MCF 10A (cell line): Measurements from ENCODE around the gene VAMP4. TPM values are rescaled to one million over a fixed set of nuclear protein-coding genes. Genes with fewer than 3 reads are reported as not detected.
A peak's percentile ranks its signal among the peaks of the same experiment; 100 is the strongest.

Experiments used
- Bru-seq: library from RNA; stranded (reverse); fragments of 400-500 nt; gene quantifications from one replicate; lab custom pipeline; 2021; lab: Mats Ljungman, UMichigan
- BruChase-seq, 2 experiments: library from RNA; stranded (reverse); fragments of 400-500 nt; gene quantifications; one replicate each; lab custom pipeline; 2021; lab: Mats Ljungman, UMichigan
- BruUV-seq: library from RNA; stranded (reverse); fragments of 400-500 nt; replicated peaks from 2 replicates; lab custom pipeline; 2021; lab: Mats Ljungman, UMichigan
- CTCF ChIA-PET: fragments of 300-600 bp; sonication (Branson Sonifier 250); formaldehyde crosslinking; extraction: SDS; loops from one replicate; lab custom pipeline; 2021; ENCODE audit warnings: antibody characterized with exemption, inconsistent platforms; lab: Yijun Ruan, JAX
- POLR2A ChIA-PET: fragments of 300-600, 350-650 bp; sonication (Branson Sonifier 250); formaldehyde crosslinking; extraction: SDS; loops from one replicate; lab custom pipeline; 2020; ENCODE audit warnings: antibody characterized with exemption, inconsistent platforms; lab: Yijun Ruan, JAX
- DNase-seq: peaks from one replicate; pipeline ENCODE4 v3.0.0-alpha.2; 2018; ENCODE audit not compliant: unreplicated experiment
- H3K27ac Mint-ChIP-seq: one replicate; pipeline ENCODE4 v1.8.0; 2022; ENCODE audit warnings: mild to moderate bottlenecking, low read depth, mixed read lengths; ENCODE audit not compliant: unreplicated experiment
- H3K27me3 Mint-ChIP-seq: one replicate; pipeline ENCODE4 v1.8.0; 2022; ENCODE audit warnings: mixed read lengths; ENCODE audit not compliant: insufficient read depth, unreplicated experiment
- H3K36me3 Mint-ChIP-seq: one replicate; pipeline ENCODE4 v1.8.0; 2022; ENCODE audit warnings: mild to moderate bottlenecking, moderate library complexity, mixed read lengths; ENCODE audit not compliant: insufficient read depth, unreplicated experiment
- H3K4me1 Mint-ChIP-seq: one replicate; pipeline ENCODE4 v1.8.0; 2022; ENCODE audit warnings: mixed read lengths; ENCODE audit not compliant: insufficient read depth, unreplicated experiment
- H3K4me3 Mint-ChIP-seq: one replicate; pipeline ENCODE4 v1.8.0; 2022; ENCODE audit warnings: mild to moderate bottlenecking, moderate library complexity, mixed read lengths; ENCODE audit not compliant: unreplicated experiment
- H3K9me3 Mint-ChIP-seq: one replicate; pipeline ENCODE4 v1.8.0; 2022; ENCODE audit warnings: mixed read lengths; ENCODE audit not compliant: unreplicated experiment
- intact Hi-C: fragments of 100-400 bp; cut with micrococcal nuclease; formaldehyde crosslinking; loops from 2 replicates; pipeline ENCODE4 v1.14.1; 2022
- long read RNA-seq: library from polyadenylated mRNA; stranded (forward); transcript quantifications from one replicate; pipeline ENCODE4 v2.0.0, GENCODE V29; 2022
- total RNA-seq: library from RNA; stranded (reverse); gene quantifications from 2 replicates; pipeline ENCODE4 v1.2.3, GENCODE V29; 2022
- TF ChIP-seq, protein P1 (sequence below): fragments of 200-600 bp; IDR thresholded peaks from one replicate; pipeline ENCODE4 v1.8.0; 2022; ENCODE audit warnings: antibody characterized with exemption, mild to moderate bottlenecking; ENCODE audit not compliant: unreplicated experiment

Gene VAMP4, protein sequence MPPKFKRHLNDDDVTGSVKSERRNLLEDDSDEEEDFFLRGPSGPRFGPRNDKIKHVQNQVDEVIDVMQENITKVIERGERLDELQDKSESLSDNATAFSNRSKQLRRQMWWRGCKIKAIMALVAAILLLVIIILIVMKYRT
- total RNA-seq, result 20.2 and 21.1 TPM in 2 replicates
- percentile 76 among the genes with signal in this experiment for Bru-seq, nascent RNA
- BruChase-seq, experiment 1, labeled RNA remaining after a 6-hour chase, result percentile 69 among the genes with signal in this experiment
- BruChase-seq, experiment 2, labeled RNA remaining after a 2-hour chase, result percentile 71 among the genes with signal in this experiment
- long read RNA-seq, full-length matches to known transcripts, result 78 of 120 reads
- long read RNA-seq, partial matches to known transcripts, result 11 of 120 reads
- long read RNA-seq, other reads (novel, unspliced or antisense), result 31 of 120 reads

GRCh38 chr1:171741872-171742576 is at the start of gene VAMP4:
VAMP4 (minus strand) TSS chr1:171742065; CDS start chr1:171738414, 3,651 bp downstream.
- H3K4me3 Mint-ChIP-seq, result peak within 1 kb of the TSS; percentile 87
- ChIA-PET POLR2A (interaction anchor here (0.5 to 8.1 kb wide), 42 partner anchors 10 to 1848 kb away, joined by 3 to 307 read pairs (median 4); partner anchors contain the start of genes DNM3, KIFAP3, METTL13 and PRDX6), CTCF (interaction anchor here (0.6 to 10.0 kb wide), 13 partner anchors 10 to 174 kb away, joined by 3 to 63 read pairs (median 6); no protein-coding TSS in a partner anchor)
- H3K9me3 Mint-ChIP-seq, result no peaks in the 10 kb centered on the region
- BruUV-seq, result no TSS peak
- TF ChIP-seq, protein P1, sequence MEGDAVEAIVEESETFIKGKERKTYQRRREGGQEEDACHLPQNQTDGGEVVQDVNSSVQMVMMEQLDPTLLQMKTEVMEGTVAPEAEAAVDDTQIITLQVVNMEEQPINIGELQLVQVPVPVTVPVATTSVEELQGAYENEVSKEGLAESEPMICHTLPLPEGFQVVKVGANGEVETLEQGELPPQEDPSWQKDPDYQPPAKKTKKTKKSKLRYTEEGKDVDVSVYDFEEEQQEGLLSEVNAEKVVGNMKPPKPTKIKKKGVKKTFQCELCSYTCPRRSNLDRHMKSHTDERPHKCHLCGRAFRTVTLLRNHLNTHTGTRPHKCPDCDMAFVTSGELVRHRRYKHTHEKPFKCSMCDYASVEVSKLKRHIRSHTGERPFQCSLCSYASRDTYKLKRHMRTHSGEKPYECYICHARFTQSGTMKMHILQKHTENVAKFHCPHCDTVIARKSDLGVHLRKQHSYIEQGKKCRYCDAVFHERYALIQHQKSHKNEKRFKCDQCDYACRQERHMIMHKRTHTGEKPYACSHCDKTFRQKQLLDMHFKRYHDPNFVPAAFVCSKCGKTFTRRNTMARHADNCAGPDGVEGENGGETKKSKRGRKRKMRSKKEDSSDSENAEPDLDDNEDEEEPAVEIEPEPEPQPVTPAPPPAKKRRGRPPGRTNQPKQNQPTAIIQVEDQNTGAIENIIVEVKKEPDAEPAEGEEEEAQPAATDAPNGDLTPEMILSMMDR, result no peak
- DNase-seq, result peak; percentile 89
- intact Hi-C loops, result loop anchor here (1.0 to 10.0 kb wide), 5 partner anchors 39 to 790 kb away; partner anchors contain the start of genes METTL13, PRRC2C and SUCO
- H3K27me3 Mint-ChIP-seq, result no peaks in the 10 kb centered on the region
- peaks cover 3% of the 10 kb centered on the region for H3K36me3 Mint-ChIP-seq
- H3K27ac Mint-ChIP-seq, result peak within 1 kb of the TSS; percentile 98
- peaks cover 45% of the 10 kb centered on the region for H3K4me1 Mint-ChIP-seq

DNA sequence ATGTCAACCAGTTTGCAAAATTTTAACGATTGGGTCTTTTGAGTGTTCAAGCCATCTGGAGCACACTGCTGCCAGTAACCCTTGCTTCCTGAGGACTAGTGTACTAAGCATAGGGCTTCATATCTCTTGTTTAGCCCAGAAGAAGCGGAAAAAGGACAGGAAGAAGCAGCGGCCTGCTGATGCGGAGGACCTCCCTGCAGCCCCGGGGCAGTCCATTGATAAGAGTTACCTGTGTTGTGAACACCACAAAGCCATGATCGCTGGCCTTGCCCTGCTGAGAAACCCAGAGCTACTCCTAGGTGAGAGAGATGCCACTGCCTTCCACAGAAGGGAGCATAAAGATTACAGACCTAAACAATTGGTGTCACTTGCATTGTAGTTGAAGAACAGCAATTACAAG is 48.5 kb upstream of the VAMP4 start:
- TF ChIP-seq, protein P1, result no peak
- POLR2A ChIA-PET, result interaction anchor here (1.2 kb wide), 1 partner anchor 8 kb away, joined by 4 read pairs; the partner anchor contains the start of gene METTL13
- CTCF ChIA-PET, result interaction anchor here (1.4 to 30.8 kb wide), 3 partner anchors 11 to 192 kb away, joined by 3 to 1502 read pairs (median 50); no protein-coding TSS in a partner anchor
- no TSS peak for BruUV-seq
- Mint-ChIP-seq H3K27me3 (no peaks in the 10 kb centered on the region), H3K36me3 (peaks cover 93% of the 10 kb centered on the region), H3K4me1 (peaks cover 46% of the 10 kb centered on the region), H3K27ac (peak overlapping the region; percentile 49), H3K4me3 (no peak overlapping the region), H3K9me3 (no peaks in the 10 kb centered on the region)
- intact Hi-C loops, result no loop called here
- DNase-seq, result no peak

- peaks cover 76% of the 10 kb centered on the region for H3K36me3 Mint-ChIP-seq
- H3K9me3 Mint-ChIP-seq, result no peaks in the 10 kb centered on the region
- TF ChIP-seq, protein P1, result no peak
- no peaks in the 10 kb centered on the region for H3K27me3 Mint-ChIP-seq
- DNase-seq, result peak; percentile 77
- ChIA-PET CTCF (interaction anchor here (3.9 to 30.8 kb wide), 2 partner anchors 13 to 194 kb away, joined by 50 to 1502 read pairs; no protein-coding TSS in a partner anchor), POLR2A (no interaction called here)
- H3K27ac Mint-ChIP-seq, result peak overlapping the region; percentile 67
- H3K4me3 Mint-ChIP-seq, result no peak overlapping the region
- no TSS peak for BruUV-seq
- intact Hi-C loops, result loop anchor here (10.0 kb wide), 1 partner anchor 566 kb away; no protein-coding TSS in a partner anchor
- peaks cover 48% of the 10 kb centered on the region for H3K4me1 Mint-ChIP-seq
Measured at GRCh38 chr1:171788696-171789095, 46.8 kb upstream of the VAMP4 start.
